Fibroblast of skin of back (primary cell): ENCODE data around the gene MADD.

Source experiments
- DNase-seq: peaks from one replicate; pipeline ENCODE4 v3.0.0-alpha.2; 2013

MADD gene

DNA sequence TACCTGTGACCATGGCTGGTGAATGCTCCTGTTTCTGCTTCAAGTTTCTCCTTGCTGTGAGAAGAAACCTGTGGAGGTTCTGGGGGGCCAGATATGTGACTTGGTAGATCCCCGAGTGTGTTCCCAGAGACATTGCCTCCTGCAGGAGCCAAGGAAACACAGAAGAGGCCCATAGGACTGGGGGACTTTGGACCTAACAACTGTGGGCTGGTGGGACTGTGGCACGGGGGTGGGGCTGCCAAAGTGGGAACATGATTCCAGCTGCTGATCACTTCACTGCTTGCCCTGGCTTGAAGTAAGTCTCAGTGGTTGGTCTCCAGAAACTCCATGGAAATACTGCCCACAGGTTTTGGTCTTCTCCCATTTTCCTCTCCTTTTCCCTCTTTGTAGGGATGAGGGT is 16.3 kb upstream of the MADD start:
- no peak for DNase-seq

GRCh38 chr11:47254386-47254785 is 15.5 kb upstream of the MADD start:
- peak; percentile 30 for DNase-seq

DNA sequence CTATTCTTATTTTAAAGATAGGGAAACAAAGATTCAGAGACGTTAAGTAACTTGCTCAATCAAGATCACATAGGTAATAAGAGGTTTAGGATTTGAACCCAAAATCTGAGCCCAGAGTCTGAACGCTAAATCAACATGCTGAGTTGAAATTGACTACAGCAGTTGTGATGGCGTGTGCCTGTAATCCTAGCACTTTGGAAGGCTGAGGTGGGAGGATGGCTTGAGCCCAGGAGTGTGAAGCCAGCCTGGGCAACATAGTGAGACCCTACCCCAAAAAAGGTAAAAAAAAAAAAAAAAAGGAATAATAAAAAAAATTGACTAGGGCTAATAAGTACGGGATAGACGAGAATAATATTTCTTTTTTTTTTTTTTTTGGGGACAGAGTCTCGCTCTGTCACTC is 13.6 kb upstream of the MADD start:
- no peak for DNase-seq

- no peak for DNase-seq
These were observed 12.8 kb upstream of the MADD start for GRCh38 chr11:47257177-47257516.

DNA sequence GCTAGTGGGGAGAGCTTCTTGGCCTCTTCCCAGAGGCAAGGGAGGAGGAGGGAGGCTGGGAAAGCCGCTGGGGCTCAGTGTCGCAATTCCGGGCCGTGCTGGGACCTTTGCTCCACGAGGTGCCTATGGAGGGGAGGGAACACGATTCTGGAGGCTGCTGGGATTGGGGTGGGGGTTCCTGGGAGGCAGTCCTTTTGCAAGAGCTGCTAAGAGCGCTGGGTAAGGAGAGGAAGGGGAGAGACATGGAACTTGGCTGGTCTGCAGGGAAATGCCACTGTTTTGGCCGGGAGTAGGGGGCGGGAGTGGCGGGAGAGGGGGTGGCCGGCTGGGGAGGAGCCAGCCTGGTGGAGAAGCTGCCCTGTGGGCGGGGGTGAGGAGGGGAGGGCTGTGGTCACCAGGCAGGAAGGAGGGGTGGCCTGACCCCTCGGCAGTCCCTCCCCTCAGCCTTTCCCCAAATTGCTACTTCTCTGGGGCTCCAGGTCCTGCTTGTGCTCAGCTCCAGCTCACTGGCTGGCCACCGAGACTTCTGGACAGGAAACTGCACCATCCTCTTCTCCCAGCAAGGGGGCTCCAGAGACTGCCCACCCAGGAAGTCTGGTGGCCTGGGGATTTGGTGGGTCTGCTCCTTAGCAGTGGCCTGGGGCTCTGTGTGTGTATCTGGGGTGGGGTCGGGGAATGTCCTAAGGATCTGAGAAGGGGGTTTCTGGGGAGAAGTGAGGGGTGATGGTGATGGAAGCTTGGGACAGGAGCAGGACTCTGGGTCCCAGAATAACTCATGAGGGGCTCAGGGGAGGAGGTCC is 12.2 kb upstream of the MADD start, which contains the start of gene NR1H3:
TSS of gene NR1H3 (plus strand) at position 480 of the 800 bp plus-strand sequence. CDS start 1,221 bp downstream, outside the sequence.
- peak; percentile 58 for DNase-seq

GRCh38 chr11:47258317-47258902 is 11.5 kb upstream of the MADD start:
- DNase-seq: no peak

DNA sequence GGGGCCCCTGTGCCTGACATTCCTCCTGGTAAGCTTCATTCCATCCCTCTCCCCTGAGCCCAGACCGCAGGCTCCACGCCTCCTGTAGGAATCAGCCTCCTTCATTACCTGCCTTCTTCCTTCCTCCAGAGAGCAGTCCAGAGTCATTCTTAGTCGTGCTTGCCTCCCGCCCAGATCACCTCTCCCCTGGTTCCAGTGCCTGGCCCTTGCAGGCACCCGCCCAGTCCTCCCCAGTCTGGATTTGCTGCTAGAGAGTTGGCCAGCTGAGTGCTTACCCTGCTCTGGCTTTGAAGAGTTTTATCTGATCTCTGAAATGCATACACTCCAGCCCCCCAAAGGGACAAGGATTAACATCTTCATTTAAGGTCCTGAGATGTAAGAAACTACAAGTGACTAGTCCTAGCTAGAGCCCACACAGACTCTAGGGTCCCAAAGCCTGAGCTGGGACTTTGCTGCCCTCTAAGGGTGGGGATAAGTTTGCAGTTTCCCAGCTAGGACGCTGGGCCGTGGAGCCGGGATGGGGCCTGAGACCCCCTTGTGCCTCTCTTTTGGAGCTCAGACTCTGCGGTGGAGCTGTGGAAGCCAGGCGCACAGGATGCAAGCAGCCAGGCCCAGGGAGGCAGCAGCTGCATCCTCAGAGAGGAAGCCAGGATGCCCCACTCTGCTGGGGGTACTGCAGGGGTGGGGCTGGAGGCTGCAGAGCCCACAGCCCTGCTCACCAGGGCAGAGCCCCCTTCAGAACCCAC is 10.5 kb upstream of the MADD start:
- DNase-seq: peak; percentile 46

DNA sequence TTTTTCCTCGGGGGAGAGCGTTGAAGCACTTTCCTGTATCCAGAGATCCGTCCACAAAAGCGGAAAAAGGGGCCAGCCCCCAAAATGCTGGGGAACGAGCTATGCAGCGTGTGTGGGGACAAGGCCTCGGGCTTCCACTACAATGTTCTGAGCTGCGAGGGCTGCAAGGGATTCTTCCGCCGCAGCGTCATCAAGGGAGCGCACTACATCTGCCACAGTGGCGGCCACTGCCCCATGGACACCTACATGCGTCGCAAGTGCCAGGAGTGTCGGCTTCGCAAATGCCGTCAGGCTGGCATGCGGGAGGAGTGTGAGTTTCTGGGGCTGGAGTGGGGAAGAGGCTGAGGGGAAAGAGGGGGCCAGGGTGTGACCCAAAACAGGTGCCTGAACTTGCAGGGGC is 9.6 kb upstream of the MADD start:
- no peak for DNase-seq

DNA sequence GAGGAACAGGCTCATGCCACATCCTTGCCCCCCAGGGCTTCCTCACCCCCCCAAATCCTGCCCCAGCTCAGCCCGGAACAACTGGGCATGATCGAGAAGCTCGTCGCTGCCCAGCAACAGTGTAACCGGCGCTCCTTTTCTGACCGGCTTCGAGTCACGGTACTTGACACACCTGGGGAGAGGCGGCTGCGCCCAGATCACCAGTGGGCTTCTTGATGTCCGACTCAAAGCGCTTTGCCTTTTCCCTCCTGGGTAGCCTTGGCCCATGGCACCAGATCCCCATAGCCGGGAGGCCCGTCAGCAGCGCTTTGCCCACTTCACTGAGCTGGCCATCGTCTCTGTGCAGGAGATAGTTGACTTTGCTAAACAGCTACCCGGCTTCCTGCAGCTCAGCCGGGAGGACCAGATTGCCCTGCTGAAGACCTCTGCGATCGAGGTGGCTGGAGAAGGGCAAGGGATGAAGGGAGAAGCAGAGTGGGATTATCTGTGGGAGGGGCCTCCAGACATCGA is 8.6 kb upstream of the MADD start:
- no peak for DNase-seq

- DNase-seq: no peak
These were observed 5.8 kb upstream of the MADD start for GRCh38 chr11:47264119-47264518.

- DNase-seq: no peak
These were observed 5.4 kb upstream of the MADD start for GRCh38 chr11:47264521-47264920.

DNA sequence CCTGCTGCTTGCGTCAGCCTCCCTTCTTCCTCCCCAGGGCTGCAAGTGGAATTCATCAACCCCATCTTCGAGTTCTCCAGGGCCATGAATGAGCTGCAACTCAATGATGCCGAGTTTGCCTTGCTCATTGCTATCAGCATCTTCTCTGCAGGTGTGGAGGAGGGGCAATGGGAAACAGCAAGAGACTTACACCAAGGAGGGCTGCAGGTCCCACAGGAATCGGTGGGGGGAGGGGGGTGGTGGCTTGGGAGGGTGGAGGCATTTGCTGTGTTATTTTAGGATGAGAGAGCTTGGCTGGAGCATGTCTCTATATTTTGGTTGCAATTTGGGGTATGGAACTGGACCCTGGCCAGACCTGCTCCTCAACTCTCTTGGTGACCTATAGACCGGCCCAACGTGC is 2.1 kb upstream of the MADD start:
- DNase-seq: no peak

GRCh38 chr11:47268448-47269001 is 1.4 kb upstream of the MADD start:
- no peak for DNase-seq

DNA sequence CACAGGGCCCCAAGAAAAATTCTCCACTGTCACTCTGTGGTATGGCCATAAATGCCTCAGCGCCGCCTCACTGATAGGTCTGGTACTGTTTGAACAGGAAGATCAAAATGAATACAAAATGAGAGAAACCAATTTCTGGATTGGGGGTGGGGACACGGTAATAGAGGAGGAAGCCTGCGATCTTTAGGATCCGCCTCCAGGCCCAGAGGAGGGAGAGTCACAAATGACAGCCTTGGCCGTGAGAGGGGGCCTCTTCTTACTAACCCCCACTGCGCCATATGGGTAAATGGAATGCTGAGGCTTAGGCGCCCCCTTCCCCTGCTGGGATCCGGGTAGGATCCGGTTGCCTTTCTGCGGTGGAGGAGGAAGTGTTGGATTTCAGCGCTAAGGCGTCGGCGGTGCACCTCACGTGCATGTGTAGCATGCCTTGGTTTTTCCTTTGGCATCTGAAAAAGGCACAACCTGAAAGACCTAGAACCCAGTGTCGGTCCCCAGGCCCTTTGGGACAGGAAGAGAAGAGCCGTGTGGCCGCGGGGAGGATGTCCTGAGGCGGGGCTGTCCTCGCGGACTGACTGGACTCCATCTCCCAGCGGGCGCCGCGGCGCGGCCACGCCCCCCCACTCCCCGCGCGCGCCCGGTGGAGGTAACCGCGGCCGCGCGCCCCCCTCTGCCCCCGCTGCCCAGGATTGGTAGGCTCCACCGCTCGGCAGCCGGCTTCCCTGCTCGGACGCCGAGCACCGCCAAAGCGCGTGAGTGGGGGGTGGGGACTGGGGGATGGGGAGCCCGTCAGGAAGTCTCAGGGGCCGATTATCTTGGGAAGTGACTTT is 718 bp upstream of the MADD start:
- peak; percentile 95 for DNase-seq

DNA sequence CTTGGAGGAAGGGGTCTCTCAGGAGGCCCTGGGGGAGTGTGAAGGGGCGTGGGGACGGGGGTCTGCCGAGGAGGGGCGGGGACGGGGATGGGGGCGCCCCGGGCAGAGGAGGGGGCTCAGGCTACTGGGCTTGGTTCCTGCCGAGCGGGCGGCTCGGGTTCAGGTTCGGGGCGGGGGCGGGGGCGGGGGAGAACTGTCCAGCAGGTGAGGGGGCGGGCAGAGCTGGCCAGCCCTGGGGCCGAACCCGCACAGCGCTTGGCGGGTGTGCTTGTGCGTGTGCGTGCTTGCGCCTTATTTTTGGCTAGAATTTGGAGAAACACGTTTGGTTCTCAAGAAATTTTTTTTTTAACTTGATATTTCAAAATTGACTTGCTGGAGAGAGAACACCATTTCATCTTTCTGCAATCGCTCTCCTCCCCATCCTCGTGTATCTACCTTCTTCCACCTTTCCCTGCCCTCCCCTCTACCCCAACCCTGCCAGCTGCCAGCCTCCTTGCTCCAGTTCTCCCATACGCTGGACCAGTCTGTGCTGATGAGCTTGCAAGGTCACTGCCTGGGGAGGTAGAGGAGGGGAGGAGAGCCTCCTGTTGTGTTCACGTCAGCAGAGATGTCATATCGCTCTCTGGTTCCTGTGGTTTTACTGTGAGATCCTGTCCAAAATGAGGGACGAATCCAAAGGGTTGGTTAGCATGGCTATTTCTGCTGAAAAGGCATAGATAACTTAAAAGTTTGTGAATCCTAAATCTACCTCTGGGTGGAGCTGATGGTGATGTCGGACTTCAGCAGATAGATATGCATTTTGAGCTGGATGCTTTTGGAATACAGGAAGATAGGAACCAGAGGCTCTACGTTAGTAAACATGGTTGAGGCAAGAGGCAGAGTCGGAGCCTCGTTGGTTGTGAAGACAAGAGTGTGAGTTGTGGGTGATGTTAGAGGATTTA is 668 bp downstream of the MADD start:
- DNase-seq: peak; percentile 46

DNA sequence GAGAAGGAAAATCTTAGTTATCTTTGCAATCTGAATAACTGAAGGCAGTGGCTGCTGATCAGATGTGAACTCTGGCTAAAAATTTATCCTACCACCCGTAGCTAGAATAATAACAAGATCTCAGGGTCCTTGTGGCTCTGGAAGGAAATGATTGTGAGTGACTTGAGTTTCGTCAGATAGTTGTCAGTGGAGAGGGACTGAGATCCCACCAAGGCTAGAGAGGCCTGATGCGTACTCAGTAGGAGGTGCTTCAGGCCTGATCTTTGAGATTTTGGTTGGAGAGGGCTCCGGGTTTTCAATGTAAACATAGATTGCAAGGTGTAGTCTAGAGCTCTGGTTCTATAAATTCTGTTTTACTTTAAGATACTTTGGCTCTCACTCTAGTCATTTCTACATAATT is 1.4 kb downstream of the MADD start:
- DNase-seq: no peak

DNA sequence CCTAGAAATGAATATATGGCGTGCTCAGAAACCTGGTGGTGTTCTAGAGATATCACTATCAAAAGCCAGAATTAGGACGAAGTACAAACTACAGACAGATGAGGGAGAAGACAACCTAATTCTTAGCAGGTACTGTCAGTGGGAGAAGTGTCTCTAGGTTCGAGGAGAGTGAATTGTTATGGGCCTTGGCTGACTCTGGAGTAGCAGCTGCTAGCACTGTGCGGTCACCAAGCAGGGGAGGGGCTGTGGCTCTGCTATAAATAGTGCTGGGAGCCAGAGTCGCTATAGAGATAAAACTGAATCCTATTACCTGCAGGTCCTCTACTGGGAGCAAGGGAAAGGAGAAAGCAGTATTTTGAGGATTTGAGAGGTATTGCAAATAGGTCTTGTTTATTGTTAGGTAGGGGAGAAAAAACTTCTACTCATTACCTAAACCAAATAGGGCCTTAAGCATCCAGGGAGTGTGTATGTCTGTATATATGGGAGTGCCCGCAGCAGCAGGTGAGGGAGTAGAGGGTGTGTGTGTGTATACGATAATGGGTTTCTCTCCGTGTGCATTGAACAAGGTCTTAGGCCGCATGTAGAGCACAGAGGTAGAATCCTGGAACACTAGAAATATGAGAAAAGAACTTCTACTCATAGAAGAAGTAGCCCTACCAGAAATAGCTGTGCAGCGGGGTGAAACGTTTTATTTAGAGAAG is 2.2 kb downstream of the MADD start:
- no peak for DNase-seq

DNA sequence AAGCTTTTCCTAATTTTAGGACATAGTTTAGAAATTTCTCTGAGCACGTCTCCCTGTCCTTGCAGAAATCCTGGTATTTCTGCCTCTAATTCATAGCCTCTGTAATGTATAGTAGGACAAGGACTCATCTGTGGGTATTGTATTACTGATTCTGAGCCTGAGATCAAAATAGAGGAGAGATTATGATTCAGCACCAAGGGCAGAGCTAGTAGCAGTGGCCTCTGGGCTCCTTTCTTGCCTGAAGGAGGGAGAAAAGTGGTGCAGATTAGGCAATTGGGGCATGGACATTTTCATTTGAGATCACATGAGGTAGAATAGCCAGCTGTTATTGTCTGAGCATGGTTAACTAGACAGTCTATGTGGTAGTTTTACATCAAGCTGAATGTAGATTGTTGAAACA is 2.8 kb downstream of the MADD start:
- no peak for DNase-seq

- DNase-seq: no peak
These were observed 4.7 kb downstream of the MADD start for GRCh38 chr11:47274495-47275235.

DNA sequence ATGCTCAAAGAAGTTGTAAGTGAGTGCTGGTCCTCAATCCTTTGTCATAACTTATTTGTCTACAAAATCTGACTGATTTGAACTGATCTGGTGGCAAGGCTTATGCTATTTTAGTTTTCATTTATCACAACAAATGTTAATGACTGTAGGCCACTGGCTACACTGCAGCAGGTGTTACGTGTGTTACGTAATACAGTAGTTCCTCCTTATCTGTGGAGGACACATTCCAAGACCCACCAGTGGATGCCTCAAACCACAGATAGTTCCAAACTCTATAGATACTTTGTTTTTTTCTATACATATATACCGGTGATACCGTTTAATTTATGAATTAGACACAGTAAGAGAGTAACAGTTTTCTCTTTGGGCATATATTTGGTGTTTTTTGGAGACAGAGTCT is 7.0 kb downstream of the MADD start:
- no peak for DNase-seq
